ENCODE measurements around the gene DDX52. TPM values are rescaled to one million over a fixed set of nuclear protein-coding genes. Genes with fewer than 3 reads are reported as not detected.
"Not testable (repeated sequence)": the region's sequence is repeated elsewhere in the genome, so short reads cannot be mapped to it uniquely, and the experiment has no call there.

The DDX52 gene
- total RNA-seq, 4 donors from 2014 or later: 13.1 to 17.9 (median 14.1) TPM

- peaks cover 24 to 74% (median 61%) of the 10 kb centered on the region in 4 donors for H3K36me3 ChIP-seq
- intact Hi-C loops (cut with DNase I): no loop called here
- no peak overlapping the region for H3K4me3 ChIP-seq
- 88% methylated on average over 5 of the region's 5 CpGs for WGBS
- H3K9me3 ChIP-seq: no peaks in the 10 kb centered on the region
- DNase-seq (ENCODE audit: extremely low spot score): no peak
- TF ChIP-seq POLR2A (IDR thresholded peaks at IDR 0.05; ENCODE audit: low read depth) (no peak), CTCF (IDR thresholded peaks at IDR 0.05) (no peak), EP300 (IDR thresholded peaks at IDR 0.05) (no peak), POLR2AphosphoS5 (IDR thresholded peaks at IDR 0.05) (no peak)
- no peaks in the 10 kb centered on the region for H3K27me3 ChIP-seq
- peaks cover 4 to 8% (median 5%) of the 10 kb centered on the region in 4 donors for H3K4me1 ChIP-seq
- H3K27ac ChIP-seq (replicated peaks in 1 of 4): no peak overlapping the region
Observed at GRCh38 chr17:37614391-37614790, 28.9 kb downstream of the DDX52 start.

GRCh38 chr17:37610971-37611370 lies 32.3 kb downstream of the DDX52 start:
- intact Hi-C loops (cut with DNase I): no loop called here
- peaks cover 11 to 40% (median 28%) of the 10 kb centered on the region in 4 donors for H3K36me3 ChIP-seq
- no peak for DNase-seq (ENCODE audit: extremely low spot score)
- no peaks in the 10 kb centered on the region for H3K27me3 ChIP-seq
- TF ChIP-seq EP300 (IDR thresholded peaks at IDR 0.05): no peak
- no peak for TF ChIP-seq POLR2AphosphoS5 (IDR thresholded peaks at IDR 0.05)
- TF ChIP-seq CTCF (IDR thresholded peaks at IDR 0.05): no peak
- no peak for TF ChIP-seq POLR2A (IDR thresholded peaks at IDR 0.05; ENCODE audit: low read depth)
- H3K27ac ChIP-seq (replicated peaks in 1 of 4): no peak overlapping the region
- no peak overlapping the region for H3K4me3 ChIP-seq
- peaks cover 11 to 32% (median 31%) of the 10 kb centered on the region in 4 donors for H3K4me1 ChIP-seq
- 94% methylated on average over 1 of the region's 1 CpG for WGBS
- no peaks in the 10 kb centered on the region for H3K9me3 ChIP-seq

GRCh38 chr17:37610041-37610420 lies 33.2 kb downstream of the DDX52 start:
- WGBS: 85% methylated on average over 5 of the region's 5 CpGs
- H3K27me3 ChIP-seq; DNase-seq (ENCODE audit: extremely low spot score); H3K9me3 ChIP-seq; intact Hi-C loops (cut with DNase I): not testable (repeated sequence)
- H3K4me1 ChIP-seq: peaks cover 15 to 41% (median 39%) of the 10 kb centered on the region in 4 donors
- peak overlapping the region; percentile 85 to 94 (median 90) for H3K27ac ChIP-seq (replicated peaks in 1 of 4)
- peaks cover 11 to 30% (median 19%) of the 10 kb centered on the region in 4 donors for H3K36me3 ChIP-seq
- peak overlapping the region; percentile 65 to 97 (median 85) for H3K4me3 ChIP-seq

- 7% methylated on average over 10 of the region's 60 CpGs for WGBS
- intact Hi-C loops (cut with DNase I): no loop called here
- peaks cover 20 to 46% (median 46%) of the 10 kb centered on the region in 4 donors for H3K4me1 ChIP-seq
Observed at GRCh38 chr17:37609170-37610040, 33.8 kb downstream of the DDX52 start, which contains the start of gene SYNRG. Gene SYNRG (minus strand): TSS chr17:37609418. CDS start chr17:37609355, 63 bp downstream.

More at GRCh38 chr17:37609170-37610040, 33.8 kb downstream of the DDX52 start, which contains the start of gene SYNRG:
- Histone ChIP-seq H3K4me3 (peak within 1 kb of the TSS; percentile 65 to 97 (median 85)), H3K27me3 (no peaks in the 10 kb centered on the region), H3K27ac (replicated peaks in 1 of 4) (peak within 1 kb of the TSS; percentile 85 to 94 (median 90)), H3K9me3 (no peaks in the 10 kb centered on the region), H3K36me3 (peaks cover 10 to 24% (median 14%) of the 10 kb centered on the region in 4 donors)
- TF ChIP-seq CTCF (IDR thresholded peaks at IDR 0.05): peak; percentile 25 to 48 (median 37)
- TF ChIP-seq POLR2A (IDR thresholded peaks at IDR 0.05; ENCODE audit: low read depth): peak; percentile 26
- no peak for TF ChIP-seq EP300 (IDR thresholded peaks at IDR 0.05)
- TF ChIP-seq POLR2AphosphoS5 (IDR thresholded peaks at IDR 0.05): peak; percentile 90 to 97
- peak; percentile 98 for DNase-seq (ENCODE audit: extremely low spot score)

Data from esophagus muscularis mucosa (tissue), 4 donors.